ENCODE measurements around the gene ATP1B1.

DNA sequence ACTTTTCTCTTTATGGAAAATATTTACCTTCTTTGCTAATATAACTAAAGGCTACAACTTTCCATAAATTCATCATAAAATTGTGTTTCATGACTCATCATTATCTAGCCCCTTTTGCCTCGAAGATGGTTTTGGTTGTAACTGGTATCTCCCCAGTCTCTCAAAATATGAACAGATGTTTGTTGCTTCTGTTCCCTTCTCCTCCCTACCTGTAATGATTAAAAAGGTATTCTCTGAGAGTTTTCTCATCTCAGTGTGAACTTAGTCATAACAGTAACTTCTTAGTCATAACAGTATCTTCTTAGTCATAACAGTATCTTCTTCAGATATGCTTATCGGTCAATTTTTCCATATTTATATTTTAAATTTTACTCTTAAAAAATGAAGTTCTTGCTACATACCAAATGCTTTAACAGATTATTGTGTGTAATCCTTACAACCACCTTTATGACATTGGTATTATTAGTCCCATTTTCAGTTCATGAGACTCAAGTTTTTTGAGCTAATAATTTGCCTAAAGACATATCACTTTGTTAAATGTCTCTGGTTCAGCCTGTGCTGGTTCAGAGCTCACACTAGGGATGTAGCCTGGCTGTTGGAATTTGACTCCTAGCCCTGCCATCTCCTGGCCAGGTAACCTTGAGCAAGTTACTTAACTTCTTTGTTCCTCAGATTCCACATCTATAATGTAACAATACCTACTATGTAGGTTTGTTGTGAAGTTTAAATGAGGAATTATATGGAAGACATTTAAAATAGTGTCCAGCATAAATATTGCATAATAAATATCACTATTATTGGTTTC lies 32.6 kb downstream of the ATP1B1 start:
- TF ChIP-seq, protein P1, sequence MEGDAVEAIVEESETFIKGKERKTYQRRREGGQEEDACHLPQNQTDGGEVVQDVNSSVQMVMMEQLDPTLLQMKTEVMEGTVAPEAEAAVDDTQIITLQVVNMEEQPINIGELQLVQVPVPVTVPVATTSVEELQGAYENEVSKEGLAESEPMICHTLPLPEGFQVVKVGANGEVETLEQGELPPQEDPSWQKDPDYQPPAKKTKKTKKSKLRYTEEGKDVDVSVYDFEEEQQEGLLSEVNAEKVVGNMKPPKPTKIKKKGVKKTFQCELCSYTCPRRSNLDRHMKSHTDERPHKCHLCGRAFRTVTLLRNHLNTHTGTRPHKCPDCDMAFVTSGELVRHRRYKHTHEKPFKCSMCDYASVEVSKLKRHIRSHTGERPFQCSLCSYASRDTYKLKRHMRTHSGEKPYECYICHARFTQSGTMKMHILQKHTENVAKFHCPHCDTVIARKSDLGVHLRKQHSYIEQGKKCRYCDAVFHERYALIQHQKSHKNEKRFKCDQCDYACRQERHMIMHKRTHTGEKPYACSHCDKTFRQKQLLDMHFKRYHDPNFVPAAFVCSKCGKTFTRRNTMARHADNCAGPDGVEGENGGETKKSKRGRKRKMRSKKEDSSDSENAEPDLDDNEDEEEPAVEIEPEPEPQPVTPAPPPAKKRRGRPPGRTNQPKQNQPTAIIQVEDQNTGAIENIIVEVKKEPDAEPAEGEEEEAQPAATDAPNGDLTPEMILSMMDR (IDR thresholded peaks at IDR 0.05; ENCODE audit: low read length), result no peak
- TF ChIP-seq EZH2phosphoT487 (IDR thresholded peaks at IDR 0.05; ENCODE audit: low read length) (no peak), EZH2 (optimal IDR thresholded peaks at IDR 0.05; ENCODE audit: low read depth, low read length) (no peak)

All from MM.1S (cell line).